ENCODE results near the gene ABR.
A peak's percentile ranks its signal among the peaks of the same experiment; 100 is the strongest.
"Not testable (repeated sequence)": the region's sequence is repeated elsewhere in the genome, so short reads cannot be mapped to it uniquely, and the experiment has no call there.

ABR gene

GRCh38 chr17:1004769-1005295, 174.9 kb downstream of the ABR start:
- DNase-seq, result no peak

- no peak for DNase-seq
Measured at GRCh38 chr17:1003972-1004768, 175.6 kb downstream of the ABR start.

- DNase-seq, result no peak
Measured at GRCh38 chr17:1003633-1003971, 176.2 kb downstream of the ABR start.

- no peak for DNase-seq
Measured at GRCh38 chr17:1002771-1003555, 176.8 kb downstream of the ABR start.

GRCh38 chr17:1002412-1002753, 177.4 kb downstream of the ABR start:
- DNase-seq, result no peak

- DNase-seq, result no peak
Measured at GRCh38 chr17:1001640-1002411, 178.0 kb downstream of the ABR start.

- DNase-seq, result no peak
Measured at GRCh38 chr17:1000597-1001461, 179.0 kb downstream of the ABR start.

- no peak for DNase-seq
Measured at GRCh38 chr17:998111-998510, 181.7 kb downstream of the ABR start.

- peak; percentile 82 to 99 (median 88) for DNase-seq
Measured at GRCh38 chr17:996554-997344, 183.0 kb downstream of the ABR start, which contains the start of gene TIMM22. Gene TIMM22, plus strand, starts transcription at chr17:997129. Its CDS starts 14 bp downstream, at chr17:997143.

GRCh38 chr17:995324-995723, 184.5 kb downstream of the ABR start:
- DNase-seq, result not testable (repeated sequence)

- no peak for DNase-seq
Measured at GRCh38 chr17:992933-993332, 186.8 kb downstream of the ABR start.

GRCh38 chr17:988561-988960, 191.2 kb downstream of the ABR start:
- DNase-seq, result no peak

- no peak for DNase-seq
Measured at GRCh38 chr17:987931-988330, 191.8 kb downstream of the ABR start.

GRCh38 chr17:986322-986929, 193.4 kb downstream of the ABR start:
- no peak for DNase-seq

- DNase-seq, result no peak
Measured at GRCh38 chr17:983921-984320, 195.9 kb downstream of the ABR start.

- DNase-seq, result no peak
Measured at GRCh38 chr17:981292-981658, 198.5 kb downstream of the ABR start.

GRCh38 chr17:980406-981291, 199.1 kb downstream of the ABR start:
- peak; percentile 44 to 86 (median 73) for DNase-seq

GRCh38 chr17:979539-980405, 200.0 kb downstream of the ABR start, which contains the start of gene NXN:
Gene NXN, minus strand, starts transcription at chr17:979776.
- peak; percentile 71 to 91 (median 75) for DNase-seq

- DNase-seq, result no peak
Measured at GRCh38 chr17:979212-979538, 200.6 kb downstream of the ABR start.

Measured in T-helper 2 cell (primary cell).